Fibroblast of lung (primary cell): Measurements from ENCODE around the gene ERAP2.

ENCODE experiments used
- CTCF ChIP-seq, 2 donors: IDR thresholded peaks in 1 of 2; conservative IDR thresholded peaks in 1 of 2; 1 replicate in 1 of 2; 2 replicates in 1 of 2; pipeline ENCODE4 v1.5.1; 2011 to 2012; ENCODE audit warnings: low read length in 2 of 2, control low read depth in 1 of 2, inconsistent platforms in 1 of 2, low read depth in 1 of 2, mild to moderate bottlenecking in 1 of 2
- EZH2 ChIP-seq: IDR thresholded peaks from 2 replicates; pipeline ENCODE4 v1.5.1; 2012; ENCODE audit warnings: low read length, control low read depth, mild to moderate bottlenecking; ENCODE audit errors: missing control alignments

GRCh38 chr5:96839071-96839592 is 37.2 kb upstream of the ERAP2 start:
- no peak for TF ChIP-seq CTCF (conservative IDR thresholded peaks at IDR 0.05 in 1 of 2, IDR thresholded peaks at IDR 0.05 in 1 of 2; ENCODE audit: low read depth in 1 of 2, low read length in 2 of 2)
- TF ChIP-seq EZH2 = no peak
